ENCODE measurements around the gene PEX12.
A peak's percentile ranks its signal among the peaks of the same experiment; 100 is the strongest.
"Not testable (repeated sequence)": the region's sequence is repeated elsewhere in the genome, so short reads cannot be mapped to it uniquely, and the experiment has no call there.

The PEX12 gene

DNA sequence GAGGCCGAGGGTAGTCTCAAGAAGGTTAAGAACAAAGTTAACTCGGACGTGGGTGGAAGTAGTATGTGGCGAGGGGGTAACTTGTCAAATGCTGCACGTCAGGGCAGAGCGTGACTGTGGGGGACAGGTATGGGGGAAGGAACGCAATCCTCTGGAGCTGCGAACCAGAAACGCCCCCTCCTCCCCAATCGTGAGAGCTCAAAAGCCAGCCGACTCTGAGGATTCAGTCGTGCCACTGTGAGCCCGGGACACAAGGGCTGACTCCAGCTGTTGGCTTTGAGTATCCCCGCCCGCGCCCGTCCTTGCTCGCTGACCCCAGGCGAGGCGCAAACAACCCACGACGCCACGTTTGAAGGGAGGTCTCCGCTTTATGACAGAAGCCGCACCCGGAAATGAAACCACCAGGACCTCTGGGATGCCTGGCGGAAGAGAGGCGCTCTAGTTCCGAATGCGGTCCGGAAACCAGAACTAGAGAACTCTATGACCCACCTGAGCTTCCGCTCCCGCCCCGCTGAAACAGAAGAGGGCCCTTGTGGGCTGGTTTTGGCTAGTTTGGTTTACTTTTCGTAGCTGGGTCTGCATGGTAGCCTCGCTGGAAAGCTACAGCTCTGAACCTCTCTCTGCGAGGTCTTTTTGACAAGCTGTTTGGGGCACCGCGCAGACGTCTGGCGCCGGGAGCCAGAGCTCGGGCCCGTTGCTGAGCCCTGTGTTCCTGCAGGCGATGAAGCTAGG lies at the start of gene PEX12:
TSS of gene PEX12 (minus strand) at position 375 of the 732 bp plus-strand sequence. CDS start 550 bp downstream, outside the sequence.
- peak; percentile 90 for DNase-seq

DNA sequence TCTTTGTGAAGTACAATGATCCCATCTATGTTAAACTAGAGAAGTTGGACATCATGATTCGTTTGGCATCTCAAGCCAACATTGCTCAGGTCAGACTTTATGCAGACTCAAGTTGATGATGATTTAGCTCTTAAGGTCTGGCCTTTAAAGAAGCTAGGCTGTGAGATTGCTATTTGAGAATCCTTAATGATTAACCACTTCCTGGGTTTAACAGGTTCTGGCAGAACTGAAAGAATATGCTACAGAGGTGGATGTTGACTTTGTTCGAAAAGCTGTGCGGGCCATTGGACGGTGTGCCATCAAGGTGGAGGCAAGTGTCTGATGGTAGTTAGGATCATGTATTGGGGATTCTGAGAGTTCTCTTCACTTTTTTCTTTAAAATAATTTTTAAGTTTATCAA lies 49.0 kb upstream of the PEX12 start:
- peak; percentile 70 for DNase-seq

DNA sequence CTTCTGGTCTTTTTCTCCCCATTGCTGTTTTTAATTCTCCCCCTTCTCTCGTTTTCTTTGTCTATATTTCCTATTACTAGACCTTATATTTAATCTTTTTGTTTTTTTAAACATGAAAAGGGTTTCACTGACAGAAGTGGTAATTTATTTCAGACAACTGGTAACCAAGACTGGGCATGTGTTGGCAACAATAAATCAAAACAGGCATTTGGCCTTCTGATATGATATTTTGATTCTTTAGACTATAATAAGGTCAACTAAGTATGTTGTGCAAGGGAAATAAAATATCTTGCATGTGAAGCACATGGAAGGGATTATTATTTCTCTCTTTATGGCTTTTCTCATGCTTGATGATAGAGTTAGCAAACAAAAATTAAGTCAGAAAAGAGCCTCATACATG lies 43.4 kb upstream of the PEX12 start:
- no peak for DNase-seq

DNA sequence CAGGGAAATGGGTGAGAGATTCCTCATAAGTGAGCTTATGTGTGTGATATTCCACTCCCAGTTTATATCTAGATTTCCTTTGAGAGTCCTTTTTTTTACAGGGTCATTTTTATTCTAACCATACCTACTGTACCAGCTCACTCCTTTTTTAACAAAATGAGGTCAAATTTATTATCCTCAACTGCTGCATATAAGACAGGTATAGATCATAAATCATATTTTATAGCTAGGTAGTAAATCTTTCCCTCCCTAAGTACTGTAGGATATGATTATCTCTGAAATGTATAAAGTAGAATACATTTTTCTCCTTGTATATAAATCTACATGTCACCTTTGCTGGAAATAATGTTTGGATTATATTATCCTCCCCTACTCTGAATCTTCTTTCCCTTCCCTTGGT lies 40.3 kb upstream of the PEX12 start:
- DNase-seq, result no peak

DNA sequence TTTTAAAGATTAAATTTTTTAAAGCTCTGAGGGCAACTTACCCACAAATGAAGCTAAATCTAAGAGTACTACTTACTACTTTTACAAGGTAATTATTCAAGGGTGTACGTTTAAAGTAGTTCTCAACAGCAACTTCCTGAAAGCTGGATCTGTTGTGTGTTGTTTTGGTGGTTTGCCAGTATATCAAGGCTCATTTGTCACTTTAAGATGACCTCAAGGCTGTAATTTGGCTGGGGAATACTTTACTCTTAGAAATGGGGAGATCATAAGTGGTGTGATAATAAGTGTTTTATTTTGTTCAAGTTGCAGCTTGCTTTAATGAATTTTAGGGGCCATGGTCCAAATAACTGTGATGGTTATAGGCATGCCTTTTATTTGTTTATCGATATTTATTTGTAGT lies 39.1 kb upstream of the PEX12 start:
- DNase-seq, result no peak

DNA sequence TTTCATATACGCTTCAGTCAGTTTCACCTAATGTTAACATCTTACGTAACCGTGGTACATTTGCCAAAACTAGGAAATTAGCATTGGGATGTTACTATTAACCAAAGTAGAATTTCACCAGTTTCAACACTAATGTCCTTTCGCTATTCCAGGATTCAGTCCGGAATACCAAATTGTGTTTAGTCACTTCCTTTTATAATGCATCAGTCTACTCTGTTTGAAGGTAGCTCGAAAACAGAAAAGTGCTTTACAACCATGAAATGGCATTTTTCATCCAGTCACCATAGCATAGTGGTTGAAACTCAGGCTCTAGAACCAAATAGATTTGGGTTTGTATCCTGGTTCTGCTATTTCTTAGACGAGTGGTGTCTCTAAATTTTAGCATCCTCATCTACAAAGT lies 38.2 kb upstream of the PEX12 start:
- no peak for DNase-seq

DNA sequence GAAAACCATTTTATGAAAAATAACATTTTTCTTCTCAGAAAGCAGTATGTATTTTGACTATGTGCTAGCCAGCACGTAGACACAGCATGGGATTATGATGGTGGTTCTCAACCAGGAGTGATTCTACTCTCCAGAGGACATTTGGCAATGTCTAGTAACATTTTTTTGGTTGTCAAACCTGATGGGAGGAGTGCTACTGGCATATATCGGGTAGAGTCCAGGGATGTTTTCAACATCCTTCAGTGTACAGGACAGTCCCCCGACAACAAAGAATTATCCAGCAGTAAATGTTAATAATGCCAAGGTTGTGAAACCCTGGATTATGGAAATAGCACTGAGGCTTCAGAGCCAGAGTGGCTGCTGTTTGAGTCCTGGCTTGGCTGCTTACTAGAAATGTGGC lies 36.4 kb upstream of the PEX12 start:
- no peak for DNase-seq

DNA sequence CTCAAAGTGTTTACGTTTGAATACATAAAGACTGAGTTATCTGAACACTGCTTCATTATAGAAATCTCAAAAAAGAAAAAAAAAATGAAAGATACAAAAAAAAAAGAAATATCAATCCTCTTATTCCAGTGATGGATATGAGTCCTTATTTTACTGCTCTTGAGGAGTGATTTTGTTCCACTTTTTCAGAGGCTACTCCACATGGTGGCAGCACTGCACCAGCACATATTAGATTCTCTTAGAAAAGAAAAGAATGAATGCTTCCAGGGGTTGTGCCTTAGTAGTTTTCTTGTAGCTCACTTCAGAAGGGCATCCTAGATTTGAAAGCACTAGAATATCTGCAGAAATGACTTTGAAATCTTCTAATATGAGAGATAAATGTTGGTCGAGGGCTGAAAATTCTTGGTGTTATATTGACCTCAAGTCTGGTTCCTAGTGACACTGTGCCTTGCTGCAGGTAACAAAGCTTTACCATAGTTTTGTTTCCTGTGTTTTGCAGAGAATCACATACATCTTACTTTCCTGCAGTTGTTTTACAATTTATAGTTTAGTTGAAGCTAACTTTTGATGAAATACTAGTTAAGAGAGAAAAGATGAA lies 34.7 kb upstream of the PEX12 start:
- DNase-seq, result peak; percentile 70

DNA sequence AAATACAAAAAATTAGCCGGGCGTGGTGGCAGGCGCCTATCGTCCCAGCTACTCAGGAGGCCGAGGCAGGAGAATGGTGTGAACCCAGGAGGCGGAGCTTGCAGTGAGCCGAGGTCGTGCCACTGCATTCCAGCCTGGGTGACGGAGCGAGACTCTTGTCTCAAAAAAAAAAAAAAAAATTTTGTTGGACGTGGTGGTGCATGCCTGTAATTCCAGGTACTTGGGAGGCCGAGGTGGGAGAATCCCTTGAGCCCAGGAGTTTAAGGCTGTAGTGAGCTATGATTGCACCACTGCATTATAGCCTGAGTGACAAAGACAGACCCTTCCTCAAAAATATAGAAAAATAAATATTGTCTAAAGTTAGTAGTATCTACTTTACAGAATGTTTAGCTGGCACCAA lies 32.4 kb upstream of the PEX12 start:
- DNase-seq, result not testable (repeated sequence)

DNA sequence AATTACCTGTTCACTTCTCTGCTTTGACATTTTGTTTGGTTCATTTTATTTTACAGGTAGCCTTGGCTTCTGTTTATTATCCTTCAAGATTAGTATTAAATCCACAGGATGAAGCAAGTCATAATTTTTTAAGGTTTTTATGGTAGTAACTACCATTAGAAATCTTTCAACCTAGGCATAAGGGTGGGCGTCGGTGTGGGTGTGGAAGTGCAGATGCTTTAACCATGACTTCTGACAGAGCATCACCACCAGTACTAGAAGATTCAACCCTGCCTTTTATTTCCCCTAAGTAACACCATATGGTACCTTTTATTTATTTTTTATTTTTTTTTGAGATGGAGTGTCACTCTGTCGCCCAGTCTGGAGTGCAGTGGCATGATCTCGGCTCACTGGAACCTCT lies 31.5 kb upstream of the PEX12 start:
- no peak for DNase-seq

DNA sequence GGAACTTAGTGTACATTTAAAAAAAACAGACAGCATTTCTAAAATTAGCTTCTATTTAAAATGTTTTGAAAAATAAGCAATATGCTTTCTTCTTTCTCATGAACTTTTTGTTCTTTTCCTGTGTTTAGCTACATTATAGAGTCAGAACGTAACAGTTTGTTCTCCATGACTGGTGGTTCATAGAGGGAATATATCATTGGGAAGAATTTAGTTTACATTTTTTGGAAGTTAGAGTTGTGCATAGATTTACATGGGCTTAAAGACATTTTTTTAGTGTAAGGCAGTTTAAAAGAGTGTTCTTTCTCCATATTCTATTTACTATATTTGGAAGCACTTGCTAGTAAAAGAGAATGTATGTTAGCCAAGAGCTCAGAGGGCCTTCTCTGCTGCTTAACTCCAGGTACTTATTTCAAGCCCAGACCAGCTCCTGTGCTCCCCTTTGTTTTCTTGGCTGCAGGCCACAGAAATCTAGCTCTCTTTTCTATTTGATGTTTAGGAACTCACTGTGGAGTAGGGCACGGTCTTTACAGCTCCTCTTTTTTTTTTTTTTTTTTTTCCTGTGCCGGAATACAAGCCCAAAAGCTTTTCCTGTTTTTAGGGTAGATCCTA lies 29.0 kb upstream of the PEX12 start:
- DNase-seq, result no peak

DNA sequence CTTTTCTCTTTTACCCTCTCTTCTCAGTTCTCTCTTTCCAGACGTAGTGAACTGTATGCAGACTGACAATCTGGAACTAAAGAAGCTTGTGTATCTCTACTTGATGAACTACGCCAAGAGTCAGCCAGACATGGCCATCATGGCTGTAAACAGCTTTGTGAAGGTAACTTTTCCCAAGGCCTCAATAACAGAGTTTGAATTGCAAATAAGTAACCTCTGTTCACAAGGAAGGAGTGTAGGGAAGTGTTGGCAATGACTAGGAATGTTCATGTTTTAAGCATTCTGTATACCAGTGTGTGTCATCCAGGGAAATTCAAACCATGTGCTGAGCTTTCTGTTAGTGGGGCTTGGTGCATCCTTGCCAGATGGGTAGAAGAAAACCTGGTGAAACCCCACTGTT lies 27.3 kb upstream of the PEX12 start:
- no peak for DNase-seq

DNA sequence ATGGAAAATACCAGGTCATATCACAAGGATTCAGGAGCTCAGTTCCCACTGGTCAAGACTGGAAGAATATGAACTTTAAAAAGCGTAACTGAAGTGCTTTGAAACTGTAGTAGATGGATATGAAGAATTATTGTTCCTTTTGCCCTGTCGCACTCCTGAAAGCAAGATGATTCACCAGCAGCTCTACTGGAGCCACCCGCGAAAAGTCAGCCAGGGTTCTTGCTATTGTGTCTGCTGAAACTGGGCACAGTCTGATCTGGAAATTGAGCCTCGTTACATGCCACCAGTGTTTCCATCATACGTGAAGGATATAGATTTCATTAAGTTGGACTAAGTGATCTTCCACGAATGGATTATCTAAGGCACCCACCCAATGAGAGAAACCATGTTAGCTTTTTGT lies 25.3 kb upstream of the PEX12 start:
- no peak for DNase-seq

DNA sequence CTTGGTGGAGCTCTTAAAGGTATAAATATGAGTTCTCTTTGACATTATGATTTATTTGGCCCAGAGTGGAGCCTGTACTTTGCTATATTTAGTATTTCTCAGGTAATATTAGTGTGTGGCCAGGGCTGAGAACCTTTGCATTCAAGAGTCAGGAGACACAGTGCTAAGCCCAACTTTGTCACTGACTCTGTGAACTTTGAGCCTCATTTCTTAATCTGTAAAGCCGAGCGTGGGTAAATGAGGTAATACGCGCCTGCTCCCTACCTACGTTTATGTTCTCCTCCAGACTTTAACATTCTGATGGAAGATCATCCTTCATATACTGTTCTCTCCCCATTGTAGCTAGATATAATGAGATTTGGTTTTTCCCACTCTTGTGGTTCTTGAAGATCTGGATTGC lies 19.2 kb upstream of the PEX12 start:
- no peak for DNase-seq

DNA sequence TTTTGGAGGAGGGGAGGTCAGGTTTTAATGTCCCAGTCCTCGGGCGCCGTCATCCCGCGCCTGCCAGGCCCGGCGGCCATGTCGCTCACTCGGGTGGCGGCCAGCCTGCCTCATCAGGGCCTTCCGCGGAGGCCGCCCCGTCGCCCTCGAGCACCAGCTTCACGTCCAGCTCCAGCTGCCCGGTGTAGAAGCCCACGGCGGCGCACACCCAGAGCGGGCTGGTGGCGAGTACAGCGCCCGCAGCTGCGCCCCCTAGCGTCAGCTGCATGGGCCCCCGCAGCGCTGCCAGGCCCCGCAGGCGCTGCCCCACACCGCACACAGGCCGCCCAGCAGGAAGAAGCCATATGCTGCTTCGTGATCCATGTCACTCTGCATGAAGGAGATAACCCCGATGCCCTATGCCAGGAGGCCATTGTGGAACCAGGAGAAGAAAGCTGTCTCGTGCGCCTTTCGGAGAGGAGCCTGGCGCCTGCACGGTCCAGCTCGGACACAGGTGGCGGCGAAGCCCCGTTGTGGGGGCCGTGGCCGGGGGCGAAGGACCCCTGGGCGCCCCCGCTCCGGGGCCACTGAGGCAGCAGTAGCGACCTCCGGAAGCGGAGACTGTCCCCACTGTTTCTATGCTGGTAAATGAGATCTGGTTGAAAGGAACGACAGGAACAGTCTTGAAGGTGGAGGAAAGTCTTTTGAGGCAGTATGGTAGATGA lies 18.3 kb upstream of the PEX12 start:
- DNase-seq, result no peak

DNA sequence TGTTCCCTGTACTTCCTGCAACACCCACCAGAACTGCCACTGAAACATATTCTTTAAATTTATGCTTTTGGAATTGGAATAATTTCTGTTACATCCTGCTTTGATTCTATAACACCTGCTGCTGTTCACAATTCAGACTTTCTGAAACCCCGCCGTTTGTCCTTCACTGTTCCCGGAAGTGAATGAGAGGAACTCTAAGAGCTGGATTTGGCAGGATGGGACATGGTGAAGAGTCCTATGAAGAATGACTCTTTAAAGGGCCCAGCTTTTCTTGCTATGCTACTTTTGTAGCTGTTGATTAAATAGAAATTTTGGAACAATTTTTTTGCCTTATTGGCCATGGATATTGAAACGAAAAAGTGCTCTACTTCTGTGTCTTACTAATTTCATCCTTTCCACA lies 17.7 kb upstream of the PEX12 start:
- no peak for DNase-seq

DNA sequence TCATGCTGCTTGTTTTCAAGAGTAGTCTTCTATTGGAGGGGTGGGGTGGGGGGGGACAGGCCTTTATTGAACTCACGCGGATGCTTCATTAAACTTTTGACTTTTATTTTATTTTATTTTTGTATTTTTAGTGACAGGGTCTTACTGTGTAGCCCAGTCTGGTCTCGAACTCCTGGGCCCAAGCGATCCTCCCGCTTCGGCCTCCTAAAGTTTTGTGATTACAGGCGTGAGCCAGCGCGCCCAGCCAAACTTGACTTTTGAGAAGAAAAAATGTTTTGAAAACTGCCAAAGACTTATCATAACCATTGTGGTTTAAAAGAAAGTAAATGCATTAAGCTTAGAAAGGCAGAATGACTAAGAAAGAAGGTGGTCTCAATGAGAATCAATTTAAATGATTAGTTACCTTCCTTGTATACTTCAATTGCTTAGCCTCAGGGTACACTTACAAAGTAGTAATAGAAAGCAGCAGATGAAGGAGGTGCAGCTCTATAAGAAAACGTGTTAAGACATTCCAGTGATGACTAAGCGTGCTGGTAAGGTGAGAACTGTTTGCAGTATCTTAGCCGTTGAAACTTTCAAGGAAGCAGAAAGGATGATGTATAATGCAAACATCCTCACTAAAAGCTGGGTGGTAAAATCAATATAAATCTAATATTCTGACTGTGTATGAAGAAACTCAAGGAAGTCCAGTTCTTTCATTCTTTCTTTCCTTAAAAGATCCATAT lies 10.0 kb upstream of the PEX12 start:
- peak; percentile 11 for DNase-seq

DNA sequence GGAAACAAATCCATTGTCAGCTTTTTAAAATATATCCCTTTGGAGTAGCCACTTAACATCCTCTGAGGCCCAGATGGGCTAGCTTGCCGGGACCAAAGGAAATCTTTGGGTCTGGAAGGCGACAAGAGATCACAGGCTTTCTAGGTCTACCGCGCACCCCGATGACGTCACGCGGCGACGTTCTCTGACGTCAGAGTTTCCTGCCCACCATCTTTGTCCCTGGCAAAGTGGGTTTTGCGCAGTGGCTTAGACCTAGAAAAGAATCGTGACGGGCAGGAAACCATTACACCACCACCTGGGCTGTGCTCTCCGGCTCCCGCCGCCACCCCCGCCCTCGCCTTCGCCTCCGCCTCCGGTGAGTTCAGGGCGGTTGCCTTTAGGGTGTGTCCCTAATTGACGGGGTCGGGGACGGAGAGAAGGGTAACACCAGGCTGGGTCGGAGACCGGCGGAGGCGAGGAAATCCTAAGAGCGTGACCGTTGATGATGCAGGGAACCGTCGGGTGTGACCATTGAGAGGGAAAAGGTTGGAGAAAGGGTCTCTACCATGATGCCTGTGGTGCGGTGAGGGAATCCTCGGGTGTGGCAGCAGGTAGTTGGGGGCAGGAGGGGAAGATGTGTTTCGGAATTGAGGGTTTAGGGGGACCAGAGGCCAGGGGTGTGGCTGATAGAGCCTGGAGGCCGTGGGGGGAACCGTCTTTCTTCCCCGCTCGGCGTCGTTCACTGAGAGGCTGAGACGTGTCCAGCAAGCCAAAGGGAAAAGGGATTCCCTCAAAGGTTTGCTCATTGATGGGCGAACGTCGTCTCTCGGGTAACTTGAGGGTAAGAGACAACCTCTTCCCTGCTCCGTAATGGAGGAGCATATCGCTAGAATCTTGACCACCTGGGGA lies 8.9 kb upstream of the PEX12 start, which contains the start of gene AP2B1:
TSS of gene AP2B1 (plus strand) at position 249 of the 888 bp plus-strand sequence. CDS start 6,709 bp downstream, outside the sequence.
- peak; percentile 94 for DNase-seq

DNA sequence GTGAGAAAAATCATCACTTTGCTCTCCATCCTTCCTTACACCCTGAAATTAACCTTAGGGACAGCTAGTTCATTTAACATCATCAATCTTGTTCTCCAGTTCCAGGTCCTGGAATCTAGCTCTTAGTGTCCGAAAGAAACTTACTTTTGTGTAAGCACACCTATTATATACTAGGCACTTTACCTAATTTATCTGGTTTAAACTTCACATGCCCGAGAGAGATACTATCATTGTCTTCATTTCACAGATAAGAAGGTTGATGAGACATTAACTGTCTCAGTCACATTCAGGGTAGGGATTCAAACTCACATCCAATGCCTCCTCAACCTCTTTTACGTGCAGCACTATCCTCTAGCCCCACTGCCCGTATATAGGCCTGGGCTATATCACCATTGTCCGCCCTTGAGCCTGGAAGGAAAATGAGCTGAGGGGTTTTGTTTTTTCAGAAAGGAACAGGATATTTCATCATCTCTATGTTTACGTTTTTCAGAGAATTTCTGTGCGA lies 8.2 kb upstream of the PEX12 start:
- no peak for DNase-seq

DNA sequence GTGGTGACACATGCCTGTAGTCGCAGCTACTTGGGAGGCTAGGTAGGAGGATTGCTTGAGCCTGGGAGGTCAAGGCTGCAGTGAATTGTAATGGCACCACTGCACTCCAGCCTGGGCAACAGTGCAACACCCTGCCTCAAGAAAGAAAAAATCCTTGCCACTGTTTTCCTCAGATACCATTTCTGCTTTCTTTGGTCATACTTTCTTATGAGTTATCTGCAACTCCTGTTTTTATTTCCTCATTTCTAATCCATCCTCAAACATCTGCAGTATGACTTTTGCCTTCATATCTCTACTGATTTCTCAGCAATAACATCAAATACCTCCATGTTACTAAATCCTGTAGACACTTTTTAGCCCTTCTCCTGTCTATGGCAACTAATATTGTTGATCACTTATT lies 5.7 kb upstream of the PEX12 start:
- DNase-seq, result no peak

DNA sequence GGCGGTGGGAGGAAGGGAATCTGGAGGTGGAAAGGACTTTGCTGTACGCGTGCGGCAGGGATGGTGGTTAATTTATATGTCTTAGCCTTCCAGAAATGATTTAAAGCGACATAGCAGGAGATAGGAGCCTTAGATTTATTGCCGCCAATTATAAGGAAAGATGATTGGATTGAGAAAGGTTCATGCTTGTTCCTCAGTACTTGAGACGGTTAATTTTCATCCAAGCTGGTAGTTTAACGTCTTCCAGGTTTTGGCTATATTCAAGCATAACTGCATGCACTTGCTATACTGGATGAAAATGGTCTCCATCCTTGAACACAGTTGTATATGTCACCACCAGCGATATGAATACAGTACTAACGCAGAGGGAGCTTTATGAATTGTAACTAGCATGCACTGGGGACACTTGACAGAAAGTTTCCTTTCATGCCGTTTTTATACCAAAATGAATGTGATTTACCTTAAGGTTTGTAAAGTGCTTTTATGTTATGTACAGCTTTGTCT lies 610 bp upstream of the PEX12 start:
- peak; percentile 30 for DNase-seq

DNA sequence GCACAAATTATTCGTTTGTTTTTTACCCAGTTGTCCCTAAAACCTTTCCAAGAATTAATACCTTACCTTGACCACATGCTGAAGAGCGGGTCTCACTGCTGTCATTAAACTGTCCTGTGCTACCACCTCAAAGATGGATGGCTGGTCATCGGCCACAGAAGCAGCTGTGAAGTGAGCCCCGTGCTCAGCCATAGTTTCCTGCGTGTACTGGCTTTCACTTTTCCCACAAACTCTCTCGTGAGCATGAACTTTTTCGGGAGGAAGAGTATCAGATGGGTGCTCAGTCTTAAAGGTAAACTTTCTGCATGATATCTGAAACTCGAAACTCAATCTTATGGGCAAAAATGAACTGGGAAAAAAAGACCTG lies 558 bp downstream of the PEX12 start:
- DNase-seq, result peak; percentile 35
